DND-41 (cell line): ENCODE data around the gene PDCD4.

ENCODE experiments used
- ATAC-seq: fragments of 200-7000 bp; cut with Tn5 transposase; 3 replicates; pipeline ENCODE4 v1.9.1; 2021; ENCODE audit warnings: low read depth; ENCODE audit not compliant: insufficient read depth
- DNase-seq: peaks from one replicate; pipeline ENCODE4 v3.0.0-alpha.2; 2020
- H2AFZ ChIP-seq: 2 replicates; pipeline ENCODE4 v1.6.0; 2012; ENCODE audit warnings: low read depth, low read length
- H3K27ac ChIP-seq: 2 replicates; pipeline ENCODE4 v1.5.1; 2012; ENCODE audit warnings: low read length, inconsistent platforms
- H3K27me3 ChIP-seq: fragments of 200-600 bp; sonication (generic); 2 replicates; pipeline ENCODE4 v1.6.0; 2012; ENCODE audit warnings: low read length, mild to moderate bottlenecking, inconsistent platforms; ENCODE audit not compliant: insufficient read depth, poor library complexity
- H3K36me3 ChIP-seq: 2 replicates; pipeline ENCODE4 v1.5.1; 2012; ENCODE audit warnings: low read length, inconsistent platforms; ENCODE audit not compliant: insufficient read depth
- H3K4me1 ChIP-seq: 2 replicates; pipeline ENCODE4 v1.5.1; 2012; ENCODE audit warnings: mild to moderate bottlenecking, low read length; ENCODE audit not compliant: insufficient read depth
- H3K4me2 ChIP-seq: 2 replicates; pipeline ENCODE4 v1.6.0; 2012; ENCODE audit warnings: mild to moderate bottlenecking, moderate library complexity, low read length, inconsistent platforms; ENCODE audit not compliant: insufficient read depth
- H3K4me3 ChIP-seq, 2 experiments: fragments of 200-600 bp in 1 of 2; shearing (Covaris generic) in 1 of 2; 2 replicates each; pipeline ENCODE4 v1.5.1; 2012 to 2016; ENCODE audit warnings: inconsistent platforms in 2 of 2, low read length in 2 of 2, mild to moderate bottlenecking in 2 of 2, low read depth in 1 of 2, moderate library complexity in 1 of 2
- H3K79me2 ChIP-seq: 2 replicates; pipeline ENCODE4 v1.6.0; 2012; ENCODE audit warnings: low read length, inconsistent platforms; ENCODE audit not compliant: insufficient read depth
- H3K9ac ChIP-seq: 2 replicates; pipeline ENCODE4 v1.6.0; 2012; ENCODE audit warnings: low read depth, mild to moderate bottlenecking, inconsistent platforms, low read length, moderate library complexity
- H3K9me3 ChIP-seq: 2 replicates; pipeline ENCODE4 v1.5.1; 2012; ENCODE audit warnings: low read length, moderate library complexity, mild to moderate bottlenecking, inconsistent platforms; ENCODE audit not compliant: insufficient read depth, severe bottlenecking
- H4K20me1 ChIP-seq: 2 replicates; pipeline ENCODE4 v1.6.0; 2012; ENCODE audit warnings: low read length; ENCODE audit not compliant: insufficient read depth
- EZH2 ChIP-seq: IDR thresholded peaks from 3 replicates; pipeline ENCODE4 v1.6.1; 2012; ENCODE audit warnings: borderline replicate concordance, low read depth, mild to moderate bottlenecking, moderate library complexity, low read length, inconsistent platforms; ENCODE audit not compliant: severe bottlenecking
- TF ChIP-seq, protein P1 (sequence below): IDR thresholded peaks from 2 replicates; pipeline ENCODE4 v1.5.1; 2012; ENCODE audit warnings: borderline replicate concordance, low read length, moderate library complexity, mild to moderate bottlenecking; ENCODE audit not compliant: poor library complexity, severe bottlenecking; ENCODE audit errors: extremely low read depth

The PDCD4 gene

DNA sequence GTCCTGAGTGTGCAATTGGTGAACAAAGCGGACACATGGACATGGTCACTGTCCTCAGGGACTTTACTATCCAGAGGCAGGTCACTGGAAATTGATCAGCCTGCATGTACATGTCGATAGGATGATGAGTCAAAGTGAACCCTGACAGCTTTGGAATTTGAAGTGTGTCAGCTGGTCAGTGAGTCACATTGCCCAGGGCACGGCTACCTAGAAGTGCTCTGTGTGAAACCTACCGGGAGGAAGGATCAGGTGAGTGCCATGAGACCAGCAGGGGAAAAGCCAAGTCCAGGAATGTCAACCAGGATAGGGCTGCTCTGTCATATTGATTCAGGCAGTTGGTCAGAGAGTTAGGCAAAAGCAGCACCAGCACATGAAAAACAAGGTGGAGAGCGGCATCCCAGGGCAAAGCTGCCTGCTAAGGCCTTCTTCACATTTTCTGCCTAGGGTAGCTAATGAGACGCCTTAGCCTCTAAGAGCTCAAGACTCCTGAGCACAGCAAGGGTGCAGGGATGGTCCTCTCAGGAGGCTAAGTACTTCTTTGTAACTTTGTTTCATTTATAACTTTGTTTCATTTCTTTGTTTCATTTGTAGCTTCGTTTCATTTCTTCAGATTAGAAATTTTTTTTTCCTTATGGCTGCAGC lies 19.4 kb upstream of the PDCD4 start:
- Histone ChIP-seq H3K9me3 (no peaks in the 10 kb centered on the region), H3K79me2 (no peaks in the 10 kb centered on the region), H3K36me3 (no peaks in the 10 kb centered on the region), H2AFZ (no peak overlapping the region), H3K9ac (no peak overlapping the region), H4K20me1 (no peaks in the 10 kb centered on the region), H3K27ac (no peak overlapping the region), H3K4me2 (no peak overlapping the region), H3K27me3 (peaks cover 6% of the 10 kb centered on the region), H3K4me1 (peaks cover 10% of the 10 kb centered on the region), H3K4me3 (no peak overlapping the region)
- TF ChIP-seq EZH2: no peak
- TF ChIP-seq, protein P1, sequence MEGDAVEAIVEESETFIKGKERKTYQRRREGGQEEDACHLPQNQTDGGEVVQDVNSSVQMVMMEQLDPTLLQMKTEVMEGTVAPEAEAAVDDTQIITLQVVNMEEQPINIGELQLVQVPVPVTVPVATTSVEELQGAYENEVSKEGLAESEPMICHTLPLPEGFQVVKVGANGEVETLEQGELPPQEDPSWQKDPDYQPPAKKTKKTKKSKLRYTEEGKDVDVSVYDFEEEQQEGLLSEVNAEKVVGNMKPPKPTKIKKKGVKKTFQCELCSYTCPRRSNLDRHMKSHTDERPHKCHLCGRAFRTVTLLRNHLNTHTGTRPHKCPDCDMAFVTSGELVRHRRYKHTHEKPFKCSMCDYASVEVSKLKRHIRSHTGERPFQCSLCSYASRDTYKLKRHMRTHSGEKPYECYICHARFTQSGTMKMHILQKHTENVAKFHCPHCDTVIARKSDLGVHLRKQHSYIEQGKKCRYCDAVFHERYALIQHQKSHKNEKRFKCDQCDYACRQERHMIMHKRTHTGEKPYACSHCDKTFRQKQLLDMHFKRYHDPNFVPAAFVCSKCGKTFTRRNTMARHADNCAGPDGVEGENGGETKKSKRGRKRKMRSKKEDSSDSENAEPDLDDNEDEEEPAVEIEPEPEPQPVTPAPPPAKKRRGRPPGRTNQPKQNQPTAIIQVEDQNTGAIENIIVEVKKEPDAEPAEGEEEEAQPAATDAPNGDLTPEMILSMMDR: no peak
- no peak for ATAC-seq
- no peak for DNase-seq

DNA sequence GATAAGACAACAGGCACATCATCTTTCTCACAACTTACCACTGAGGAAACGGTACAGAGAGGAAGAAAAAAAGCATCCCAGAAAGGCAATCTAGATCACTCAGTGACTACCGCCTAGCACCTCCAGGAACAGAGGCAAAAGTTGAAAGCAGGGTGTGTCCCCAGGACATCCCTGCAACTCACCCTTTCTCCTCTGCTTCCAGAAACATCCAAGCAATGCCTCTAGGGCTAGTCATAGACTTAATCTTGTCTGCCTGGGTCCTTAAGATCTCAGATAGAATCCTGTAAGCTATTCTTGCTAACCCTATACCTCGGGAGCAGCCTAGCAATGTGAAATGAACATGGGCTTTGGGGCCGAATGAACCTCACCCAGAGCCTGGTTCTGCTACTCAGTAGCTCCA lies 18.8 kb upstream of the PDCD4 start:
- Histone ChIP-seq H3K79me2 (no peaks in the 10 kb centered on the region), H4K20me1 (no peaks in the 10 kb centered on the region), H3K4me1 (peaks cover 12% of the 10 kb centered on the region), H3K27me3 (peaks cover 6% of the 10 kb centered on the region), H3K4me3 (no peak overlapping the region), H3K9me3 (no peaks in the 10 kb centered on the region), H3K36me3 (no peaks in the 10 kb centered on the region), H3K9ac (no peak overlapping the region), H2AFZ (no peak overlapping the region), H3K27ac (no peak overlapping the region), H3K4me2 (no peak overlapping the region)
- DNase-seq: no peak
- no peak for ATAC-seq
- TF ChIP-seq EZH2: no peak
- TF ChIP-seq, protein P1: no peak

DNA sequence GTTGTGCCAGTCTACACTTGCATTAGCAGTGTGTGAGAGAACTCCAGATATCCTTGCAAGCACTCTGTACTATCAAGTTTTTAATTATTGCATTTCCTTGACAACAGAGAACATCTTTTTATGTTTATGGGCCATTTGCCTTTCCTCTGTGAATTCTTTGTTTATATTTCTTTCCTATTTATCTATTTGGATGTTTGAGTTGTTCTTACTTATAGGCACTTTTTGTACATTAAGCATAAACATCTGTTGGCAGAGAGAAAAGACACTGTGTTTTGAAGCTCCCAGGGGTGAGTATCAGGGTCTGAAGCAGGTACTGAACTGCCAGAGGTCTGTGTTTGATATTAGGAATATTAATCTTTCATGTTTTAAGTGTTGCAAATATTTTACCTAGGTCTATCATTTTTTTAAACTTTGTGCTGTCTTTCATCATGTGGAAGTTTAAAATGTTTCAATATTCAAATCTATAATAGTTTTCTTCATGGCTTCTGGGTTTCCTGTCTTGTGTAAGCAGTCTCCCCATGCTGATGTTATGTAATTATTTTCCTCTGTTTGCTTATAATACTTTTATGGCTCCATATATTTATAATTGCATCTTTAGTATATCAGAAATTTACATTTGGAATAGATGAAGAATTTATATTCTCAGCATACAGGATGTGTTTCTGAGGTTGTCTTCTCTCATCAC lies 17.7 kb upstream of the PDCD4 start:
- Histone ChIP-seq H4K20me1 (no peaks in the 10 kb centered on the region), H3K4me3 (no peak overlapping the region), H3K27ac (no peak overlapping the region), H3K36me3 (no peaks in the 10 kb centered on the region), H3K9ac (no peak overlapping the region), H3K4me2 (no peak overlapping the region), H3K4me1 (peaks cover 19% of the 10 kb centered on the region), H3K79me2 (no peaks in the 10 kb centered on the region), H3K27me3 (peaks cover 6% of the 10 kb centered on the region), H2AFZ (no peak overlapping the region), H3K9me3 (no peaks in the 10 kb centered on the region)
- TF ChIP-seq, protein P1: no peak
- DNase-seq (no peak), ATAC-seq (no peak)
